Esophagus muscularis mucosa (tissue), 4 donors: ENCODE data around the gene SIX5.
"Not testable (repeated sequence)": the region's sequence is repeated elsewhere in the genome, so short reads cannot be mapped to it uniquely, and the experiment has no call there.

Experiments
- EP300 ChIP-seq: sonication (generic); formaldehyde crosslinking; IDR thresholded peaks from one replicate; pipeline ENCODE4 v1.6.1; 2017; ENCODE audit warnings: antibody characterized with exemption
- POLR2A ChIP-seq: fragments of 450-650 bp; IDR thresholded peaks from one replicate; pipeline ENCODE4 v1.6.1; 2017; ENCODE audit warnings: antibody characterized with exemption, moderate library complexity, mild to moderate bottlenecking, low read depth
- POLR2AphosphoS5 ChIP-seq, 2 donors: sonication (generic); formaldehyde crosslinking; IDR thresholded peaks; one replicate each; pipeline ENCODE4 v1.6.1; 2017; ENCODE audit warnings: antibody characterized with exemption in 2 of 2
- TF ChIP-seq, protein P1 (sequence below), 3 experiments: fragments of 200-600 bp in 2 of 3; fragments of 450-650 bp in 1 of 3; sonication (generic) in 2 of 3; IDR thresholded peaks; one replicate each; pipeline ENCODE4 v1.5.1; 2017 to 2019; ENCODE audit warnings: antibody characterized with exemption in 3 of 3, mild to moderate bottlenecking in 2 of 3, moderate library complexity in 1 of 3

DNA sequence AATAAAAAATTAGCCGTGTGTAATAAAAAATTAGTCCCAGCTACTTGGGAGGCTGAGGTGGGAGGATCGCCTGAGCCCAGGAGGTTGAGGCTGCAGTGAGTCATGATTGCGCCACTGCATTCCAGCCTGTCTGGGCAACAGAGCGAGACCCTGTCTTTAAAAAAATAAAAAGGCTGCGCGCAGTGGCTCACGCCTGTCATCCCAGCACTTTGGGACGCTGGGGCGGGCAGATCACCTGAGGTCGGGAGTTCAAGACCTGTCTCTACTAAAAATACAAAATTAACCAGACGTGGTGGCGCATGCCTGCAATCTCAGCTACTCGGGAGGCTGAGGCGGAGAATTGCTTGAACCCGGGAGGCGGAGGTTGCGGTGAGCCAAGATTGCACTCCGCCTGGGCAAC is 40.4 kb downstream of the SIX5 start:
- not testable (repeated sequence) for TF ChIP-seq POLR2A; EP300; POLR2AphosphoS5 (IDR thresholded peaks at IDR 0.05)
- TF ChIP-seq, protein P1, sequence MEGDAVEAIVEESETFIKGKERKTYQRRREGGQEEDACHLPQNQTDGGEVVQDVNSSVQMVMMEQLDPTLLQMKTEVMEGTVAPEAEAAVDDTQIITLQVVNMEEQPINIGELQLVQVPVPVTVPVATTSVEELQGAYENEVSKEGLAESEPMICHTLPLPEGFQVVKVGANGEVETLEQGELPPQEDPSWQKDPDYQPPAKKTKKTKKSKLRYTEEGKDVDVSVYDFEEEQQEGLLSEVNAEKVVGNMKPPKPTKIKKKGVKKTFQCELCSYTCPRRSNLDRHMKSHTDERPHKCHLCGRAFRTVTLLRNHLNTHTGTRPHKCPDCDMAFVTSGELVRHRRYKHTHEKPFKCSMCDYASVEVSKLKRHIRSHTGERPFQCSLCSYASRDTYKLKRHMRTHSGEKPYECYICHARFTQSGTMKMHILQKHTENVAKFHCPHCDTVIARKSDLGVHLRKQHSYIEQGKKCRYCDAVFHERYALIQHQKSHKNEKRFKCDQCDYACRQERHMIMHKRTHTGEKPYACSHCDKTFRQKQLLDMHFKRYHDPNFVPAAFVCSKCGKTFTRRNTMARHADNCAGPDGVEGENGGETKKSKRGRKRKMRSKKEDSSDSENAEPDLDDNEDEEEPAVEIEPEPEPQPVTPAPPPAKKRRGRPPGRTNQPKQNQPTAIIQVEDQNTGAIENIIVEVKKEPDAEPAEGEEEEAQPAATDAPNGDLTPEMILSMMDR (IDR thresholded peaks at IDR 0.05): not testable (repeated sequence)
